Head of caudate nucleus (tissue), 42 donors: Measurements from ENCODE around the gene FANCC.

Experiments used
- DNase-seq, 42 donors: peaks; one replicate each; pipeline versions ENCODE4 v3.0.0 to v3.0.0-alpha.2; 2020 to 2021; ENCODE audit warnings: mixed read lengths in 7 of 42
- intact Hi-C: fragments of 100-400 bp; cut with DNase I; formaldehyde crosslinking; loops from one replicate; pipeline ENCODE4 v1.15.0; 2022

Gene FANCC

DNA sequence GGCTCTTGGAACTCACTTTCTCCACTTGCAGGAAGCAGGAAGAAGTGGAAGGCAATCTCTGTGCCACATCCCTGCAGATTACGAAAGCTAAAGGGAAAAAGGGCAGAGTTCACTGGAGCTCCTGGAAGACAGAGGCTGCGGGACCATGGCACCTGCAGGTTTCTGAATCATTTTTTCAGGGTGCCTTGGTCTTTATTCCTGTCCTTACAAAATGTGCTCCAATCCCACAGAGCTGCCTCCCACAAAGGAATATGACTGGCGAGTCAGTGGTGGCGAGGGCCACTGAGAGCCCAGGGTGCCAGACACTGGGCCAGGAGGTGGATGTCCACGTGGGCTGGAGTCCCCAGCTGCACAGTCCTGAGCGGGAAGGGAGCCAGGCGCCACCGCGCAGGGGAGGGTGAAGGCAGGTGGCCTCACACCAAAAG, 183.0 kb downstream of the FANCC start:
- DNase-seq: no peak
- intact Hi-C loops: no loop called here

DNA sequence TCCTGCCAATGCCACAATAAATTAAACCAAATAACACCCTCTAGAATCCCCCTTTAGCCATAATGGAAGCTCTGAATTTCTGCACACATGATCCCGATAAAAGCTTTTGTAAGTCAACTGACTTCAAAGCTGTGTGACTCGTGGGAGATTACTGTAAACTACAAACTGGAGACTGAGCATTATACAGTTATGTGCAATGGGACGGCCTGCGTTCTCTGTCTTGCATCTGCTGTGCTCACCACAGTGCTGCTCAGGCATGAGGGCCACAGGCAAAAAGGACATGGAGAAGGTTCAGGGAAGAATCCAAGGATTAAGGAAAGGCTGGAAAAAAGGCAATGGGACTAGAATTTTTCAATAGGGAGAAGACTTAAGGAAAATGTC, 184.2 kb downstream of the FANCC start:
- intact Hi-C loops: no loop called here
- no peak for DNase-seq

DNA sequence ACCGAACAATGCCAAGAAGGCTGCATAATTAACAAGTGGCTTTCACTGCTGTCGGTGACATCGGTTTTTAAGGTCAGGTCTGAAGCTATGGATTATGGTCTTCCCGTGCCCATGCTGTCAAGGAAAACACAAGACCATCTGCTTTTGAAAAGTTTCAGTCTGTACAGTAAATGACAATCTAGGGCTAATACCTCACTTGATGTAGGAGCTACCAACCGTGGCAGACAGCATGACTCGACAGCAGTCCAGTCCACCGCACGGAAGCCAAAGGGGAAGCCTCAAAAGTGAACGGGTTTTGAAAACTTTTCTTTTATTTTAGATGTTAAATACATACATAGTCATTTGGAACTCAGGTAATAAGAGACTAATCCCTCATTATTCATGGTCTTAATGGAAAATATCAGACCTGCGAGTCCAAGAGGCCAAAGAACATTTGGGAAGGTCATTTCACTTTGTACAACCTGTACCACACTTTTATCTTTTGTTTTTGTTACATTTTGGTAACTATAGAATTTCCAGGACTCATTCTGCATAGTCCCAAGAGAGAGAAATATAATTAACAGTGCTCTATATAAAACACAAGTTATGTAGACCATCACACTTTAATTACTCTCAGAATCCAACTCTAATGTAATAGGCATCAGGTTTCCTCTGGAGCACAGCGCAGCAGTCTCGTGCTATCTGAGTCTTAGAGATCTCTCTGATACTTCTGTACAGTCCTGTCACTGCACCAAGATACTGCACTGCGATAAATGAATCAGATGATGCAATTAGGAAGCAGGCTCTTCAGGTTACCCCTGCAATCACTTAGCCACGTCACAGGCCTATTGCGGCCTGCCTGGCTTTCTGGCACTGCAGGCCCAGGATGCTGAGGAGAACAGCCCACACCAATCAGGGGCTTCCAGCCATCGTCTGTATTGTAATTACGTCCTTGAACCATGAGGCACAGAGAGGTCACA, 184.9 kb downstream of the FANCC start:
- intact Hi-C loops: no loop called here
- no peak for DNase-seq

DNA sequence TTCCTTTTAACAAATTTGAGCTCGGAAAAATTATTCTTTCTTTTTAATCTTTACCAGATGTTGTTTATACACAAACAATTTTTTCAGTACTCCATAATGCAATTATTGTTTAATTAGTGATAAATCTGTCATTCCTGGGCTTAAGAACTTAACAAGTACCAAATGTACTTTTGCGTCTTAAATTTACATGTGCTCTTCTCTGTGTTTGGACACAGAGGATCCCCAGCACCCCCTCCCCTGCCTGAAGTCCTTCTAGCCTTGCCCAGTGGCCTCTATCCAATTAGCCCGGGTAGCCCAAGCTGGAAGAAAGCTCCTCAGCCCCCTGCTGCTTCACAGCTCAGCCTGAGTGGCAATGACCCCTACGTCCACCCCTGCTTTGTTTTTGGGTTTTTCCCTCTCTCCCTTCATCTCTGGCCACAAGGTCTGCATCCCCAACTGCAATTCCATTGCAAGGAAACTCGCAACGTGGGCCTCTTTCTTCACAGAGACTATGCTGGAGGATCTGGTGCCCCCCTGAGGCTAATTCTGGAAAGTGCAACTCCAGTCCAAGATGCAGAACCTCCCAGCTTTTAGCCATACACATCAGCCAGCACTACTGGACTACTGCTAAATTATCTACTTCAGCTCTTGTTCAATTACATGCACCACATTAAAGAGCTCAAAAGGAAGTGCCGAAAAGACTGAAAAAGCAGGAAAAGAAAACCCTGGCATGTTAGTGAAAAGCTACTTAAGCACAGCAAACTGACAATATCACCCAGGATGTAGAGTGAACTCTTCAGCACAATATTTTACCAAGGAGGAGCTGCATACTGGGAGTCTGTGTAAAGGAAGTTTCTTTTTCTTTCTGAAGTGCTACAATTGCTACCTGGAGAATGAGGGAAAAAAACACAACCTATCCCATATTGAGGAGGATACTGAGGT, 186.2 kb downstream of the FANCC start:
- intact Hi-C loops: no loop called here
- peak; percentile 58 to 94 (median 84) for DNase-seq

DNA sequence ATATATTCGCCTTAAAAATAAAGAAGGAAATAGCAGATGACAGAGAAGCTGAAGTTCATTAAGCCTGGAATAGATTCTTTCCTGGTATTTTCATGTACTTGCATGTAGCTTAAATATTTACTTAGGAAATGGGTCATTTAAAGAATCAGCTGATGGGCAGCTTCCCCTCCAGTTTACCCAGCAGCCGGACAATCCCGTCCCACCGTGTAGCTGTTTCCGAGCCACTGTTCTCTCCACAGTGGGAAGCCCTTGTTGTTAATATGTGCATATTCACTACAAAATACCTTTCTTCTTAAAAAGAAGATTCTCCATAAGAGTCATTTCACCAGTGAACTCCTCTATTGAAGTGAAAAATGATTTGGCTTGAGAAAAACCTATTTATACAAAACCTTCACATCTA, 187.0 kb downstream of the FANCC start:
- no peak for DNase-seq
- intact Hi-C loops: no loop called here

DNA sequence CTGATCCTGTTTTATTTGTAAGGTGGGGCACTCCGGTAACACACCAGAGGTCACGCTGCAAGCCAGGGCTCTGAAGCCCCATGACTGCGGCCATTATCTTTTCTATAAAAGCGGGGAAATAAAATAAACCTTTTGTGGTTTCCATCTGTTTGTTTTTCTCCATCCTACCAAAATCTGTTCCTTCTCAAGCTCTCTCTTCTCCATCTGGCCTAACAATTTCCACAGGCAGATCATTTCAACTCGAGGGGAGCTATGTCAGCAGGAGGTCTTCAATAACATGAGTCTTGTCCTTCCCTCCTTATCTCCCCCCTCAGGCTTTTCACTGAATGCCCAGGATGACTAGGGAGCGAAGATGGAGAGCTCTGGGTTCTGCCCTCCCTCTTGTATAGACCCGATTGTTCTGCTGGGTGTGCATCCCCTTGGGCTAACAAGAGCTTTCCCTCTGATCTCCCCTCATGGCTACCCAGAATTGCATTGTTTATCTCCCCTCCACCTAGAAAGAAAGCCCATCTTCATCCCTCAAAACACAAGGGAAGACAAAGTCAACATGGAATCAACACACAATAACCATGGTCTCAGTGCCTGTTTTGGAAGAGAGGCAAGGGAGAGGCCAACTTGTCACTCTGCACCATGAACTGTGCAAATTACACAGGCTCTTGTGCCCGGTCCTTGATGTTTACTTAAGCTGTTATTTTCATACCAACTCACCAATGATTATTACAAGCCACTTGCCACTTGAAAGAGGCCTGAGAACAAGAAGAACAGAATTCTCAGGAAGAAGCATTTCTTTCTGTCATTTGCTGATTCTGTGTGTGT, 187.8 kb downstream of the FANCC start:
- no peak for DNase-seq
- intact Hi-C loops: loop anchor here (5.0 kb wide), 1 partner anchor 342 kb away; no protein-coding TSS in a partner anchor

- intact Hi-C loops: loop anchor here (5.0 kb wide), 1 partner anchor 341 kb away; no protein-coding TSS in a partner anchor
- no peak for DNase-seq
These were observed 189.4 kb downstream of the FANCC start for GRCh38 chr9:95128177-95128524.

GRCh38 chr9:95127249-95128176, 190.0 kb downstream of the FANCC start:
- DNase-seq: peak; percentile 86 to 96 (median 91)
- intact Hi-C loops: loop anchor here (2.0 to 5.0 kb wide), 2 partner anchors 340 to 447 kb away; no protein-coding TSS in a partner anchor

DNA sequence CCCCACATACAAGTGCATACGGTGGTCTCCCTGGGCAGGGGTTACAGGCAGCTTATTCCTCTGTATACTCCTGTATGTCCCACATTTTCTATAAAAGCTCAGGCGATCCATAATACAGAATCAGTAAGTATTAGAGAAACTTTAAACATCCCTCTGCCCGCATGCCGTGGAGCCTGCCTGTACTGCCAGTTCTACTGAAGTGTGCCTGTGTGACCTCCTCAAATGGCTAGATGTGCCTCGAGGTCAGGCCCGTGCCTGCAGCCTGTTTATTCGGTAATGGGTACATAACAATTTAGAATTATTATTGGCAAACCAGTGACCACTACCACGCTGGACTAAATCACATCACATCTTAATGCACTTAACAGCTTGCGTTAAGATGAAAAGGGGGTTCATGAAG, 190.8 kb downstream of the FANCC start:
- intact Hi-C loops: loop anchor here (2.0 to 5.0 kb wide), 2 partner anchors 339 to 446 kb away; no protein-coding TSS in a partner anchor

DNA sequence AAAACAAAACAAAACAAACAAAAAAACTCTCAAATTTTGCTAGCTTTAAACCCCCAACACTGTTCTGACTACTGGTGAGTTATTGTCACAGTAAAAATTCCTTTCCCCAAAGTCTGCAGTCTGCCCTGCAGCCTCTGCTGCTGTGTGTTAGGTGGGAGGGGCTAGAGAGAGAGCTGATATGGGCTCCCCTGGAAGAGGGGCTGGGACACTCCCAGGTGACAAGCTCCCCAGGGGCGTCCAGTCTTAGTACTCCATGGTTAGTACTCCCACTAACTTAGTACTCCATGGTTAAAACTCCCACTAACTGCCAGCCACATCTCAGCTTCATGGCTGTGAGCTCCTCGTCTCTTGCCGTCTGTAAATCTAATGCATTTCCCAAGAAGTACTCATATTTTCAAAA, 191.9 kb downstream of the FANCC start:
- peak in 1 of 42 donors; percentile 31 for DNase-seq
- intact Hi-C loops: loop anchor here (2.0 to 5.0 kb wide), 2 partner anchors 338 to 445 kb away; no protein-coding TSS in a partner anchor

More for the DNA sequence above, 190.8 kb downstream of the FANCC start:
- DNase-seq: peak in 1 of 42 donors; percentile 43

- intact Hi-C loops: loop anchor here (5.0 kb wide), 1 partner anchor 337 kb away; no protein-coding TSS in a partner anchor
- DNase-seq: peak in 10 of 42 donors; percentile 35 to 68 (median 44)
These were observed 192.7 kb downstream of the FANCC start for GRCh38 chr9:95124582-95125367.

DNA sequence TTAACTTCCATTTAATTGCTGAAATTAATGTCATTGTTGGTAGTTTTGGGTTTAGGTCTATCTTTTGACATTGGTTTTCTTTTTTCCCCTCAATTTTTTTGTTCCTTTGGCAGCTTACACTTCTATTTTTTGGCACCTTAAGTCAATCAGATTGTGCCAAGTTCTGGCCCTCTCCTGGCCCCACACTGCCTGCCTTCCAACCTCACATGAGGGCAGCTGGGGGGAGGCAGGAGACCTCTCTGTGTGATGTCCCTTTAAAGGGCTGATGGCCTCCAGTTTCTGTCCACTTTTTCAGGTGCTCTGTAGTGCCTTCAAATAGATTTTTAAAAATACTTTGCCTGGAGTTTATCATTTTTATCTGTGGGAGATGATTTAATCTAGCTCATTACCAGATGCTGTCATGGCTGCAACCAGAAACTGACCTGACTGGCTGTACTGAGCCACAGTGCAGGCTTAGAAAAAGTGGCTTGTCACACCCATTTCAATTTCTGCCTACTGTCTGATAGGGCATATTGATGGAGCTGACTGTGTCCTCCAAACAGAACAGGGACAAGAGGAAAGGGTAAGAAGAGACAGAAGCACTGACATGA, 196.6 kb downstream of the FANCC start:
- DNase-seq: peak in 1 of 42 donors; percentile 8
- intact Hi-C loops: no loop called here

GRCh38 chr9:95118596-95118995, 198.9 kb downstream of the FANCC start:
- intact Hi-C loops: no loop called here

GRCh38 chr9:95116808-95117204, 200.7 kb downstream of the FANCC start:
- DNase-seq: peak in 1 of 42 donors; percentile 3
- intact Hi-C loops: no loop called here

More at GRCh38 chr9:95118596-95118995, 198.9 kb downstream of the FANCC start:
- DNase-seq: peak in 1 of 42 donors; percentile 3

DNA sequence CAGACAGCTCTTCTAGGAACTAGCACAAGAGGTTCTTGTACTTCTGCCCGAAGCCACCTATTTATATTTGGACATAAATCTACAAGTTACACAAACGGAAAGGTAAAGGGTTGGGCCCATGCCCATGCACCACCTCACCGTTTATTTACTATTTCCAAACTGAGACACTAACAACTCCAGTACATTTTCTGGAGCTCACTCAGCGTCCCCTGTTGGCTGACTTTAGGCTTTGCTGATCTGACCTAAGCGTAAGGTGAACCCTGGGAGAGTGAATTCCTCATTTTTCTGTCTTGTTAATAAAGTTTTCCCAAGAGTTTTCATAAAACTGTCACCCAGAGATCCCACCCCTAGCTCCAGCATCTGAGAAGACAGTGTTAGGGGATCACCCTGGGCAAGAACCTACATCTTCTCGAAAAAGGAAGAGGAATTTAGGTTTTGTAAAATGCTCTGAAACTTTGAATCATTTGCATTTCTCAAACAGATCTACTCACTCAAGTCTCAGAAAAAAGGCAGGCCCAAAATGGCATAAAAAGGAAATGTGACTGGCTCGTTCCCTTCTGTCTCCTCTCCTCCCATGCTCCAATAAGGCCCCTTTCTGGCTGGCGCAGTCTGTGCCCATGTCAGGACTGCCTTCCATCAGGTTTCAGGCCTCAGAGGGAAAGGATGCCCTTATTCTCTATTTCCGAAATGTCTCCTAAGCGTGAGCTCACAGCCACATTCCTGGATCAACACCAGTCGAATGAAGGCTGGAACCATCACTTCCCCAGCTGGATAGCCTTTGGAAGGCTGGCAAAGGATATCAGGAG, 201.3 kb downstream of the FANCC start:
- intact Hi-C loops: no loop called here
- DNase-seq: peak in 2 of 42 donors; percentile 3 to 6
